Activated CD4-positive, alpha-beta T cell treated with anti-CD3 and anti-CD28 coated beads, Interleukin-2, amount 50 U/mL, for 16 hours (primary cell): Measurements from ENCODE around the gene OXSR1.
"Not testable (repeated sequence)": the region's sequence is repeated elsewhere in the genome, so short reads cannot be mapped to it uniquely, and the experiment has no call there.

Experiments
- DNase-seq: peaks from one replicate; pipeline ENCODE4 v3.0.0-alpha.2; 2020

Gene OXSR1

GRCh38 chr3:38276081-38276916 lies 111.0 kb downstream of the OXSR1 start:
- no peak for DNase-seq

DNA sequence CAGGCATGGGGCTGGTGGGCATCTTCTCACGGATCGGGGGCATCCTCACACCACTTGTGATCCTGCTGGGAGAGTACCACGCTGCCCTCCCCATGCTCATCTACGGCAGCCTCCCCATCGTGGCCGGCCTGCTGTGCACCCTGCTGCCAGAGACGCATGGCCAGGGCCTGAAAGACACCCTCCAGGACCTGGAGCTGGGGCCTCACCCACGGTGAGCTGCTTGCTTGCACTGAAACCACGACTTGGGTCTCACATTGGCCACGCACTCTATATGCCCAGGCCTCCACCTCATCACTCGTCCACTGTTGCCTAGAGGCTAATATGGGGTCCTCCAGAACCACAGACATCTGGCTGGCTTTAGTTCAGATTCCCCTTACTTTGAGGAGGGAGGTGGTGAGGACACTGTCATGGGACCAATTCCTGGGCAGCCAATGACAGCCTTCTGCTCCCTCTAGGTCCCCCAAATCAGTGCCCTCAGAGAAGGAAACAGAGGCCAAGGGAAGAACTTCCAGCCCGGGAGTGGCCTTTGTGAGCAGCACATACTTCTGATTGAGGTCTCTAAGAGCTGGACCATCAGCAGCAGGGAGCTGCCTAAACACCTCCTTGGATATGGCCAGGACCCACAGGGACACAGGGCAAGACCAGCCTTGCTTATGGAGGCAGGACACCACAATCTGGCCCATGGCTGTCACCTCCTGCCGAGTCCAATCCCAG lies 111.7 kb downstream of the OXSR1 start:
- DNase-seq = no peak

GRCh38 chr3:38278841-38279240 lies 113.5 kb downstream of the OXSR1 start:
- no peak for DNase-seq

DNA sequence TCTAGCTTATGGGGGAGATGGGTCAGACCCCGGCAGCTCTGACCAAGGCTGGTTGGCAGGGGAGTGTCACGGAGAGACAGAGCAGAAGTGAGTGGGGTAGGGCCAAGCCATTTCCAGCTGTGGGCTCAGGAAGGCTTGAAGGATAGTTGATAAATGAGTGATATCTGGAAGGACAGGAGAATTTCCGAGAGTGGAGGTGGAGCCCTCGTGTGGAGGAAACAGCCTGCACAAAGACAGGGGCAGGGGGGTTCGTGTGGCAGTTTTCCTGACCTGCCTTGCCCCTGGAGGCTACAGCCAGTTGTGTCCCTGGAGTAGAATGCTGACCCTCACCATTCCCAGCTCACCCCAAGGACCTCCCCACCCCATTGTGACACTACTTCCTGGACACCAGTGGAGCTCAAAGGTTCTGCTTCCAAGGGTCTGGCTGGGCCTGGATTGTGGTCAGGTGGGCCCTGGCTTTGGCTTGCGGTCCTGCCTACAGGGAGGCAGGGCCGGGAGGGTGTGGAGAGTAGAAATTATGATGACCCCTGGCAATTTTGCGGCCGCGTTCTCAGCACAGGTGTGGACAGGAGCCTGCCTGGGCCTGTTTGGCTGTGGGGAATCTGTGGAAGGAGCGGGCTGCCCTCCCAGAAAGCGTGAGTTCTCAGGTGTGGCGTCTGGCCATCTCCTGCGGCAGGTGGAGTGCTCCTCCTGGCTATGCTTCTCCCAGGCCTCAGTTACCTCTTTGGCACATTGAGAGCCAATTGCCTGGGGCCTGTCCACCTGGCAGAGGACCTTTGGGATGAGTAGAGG lies 116.8 kb downstream of the OXSR1 start, which contains the start of gene SLC22A14:
TSS of gene SLC22A14 (plus strand) at position 400 of the 792 bp plus-strand sequence. CDS start 23,733 bp downstream, outside the sequence.
- DNase-seq = no peak

GRCh38 chr3:38283810-38284755 lies 118.7 kb downstream of the OXSR1 start:
- no peak for DNase-seq

GRCh38 chr3:38284756-38285150 lies 119.4 kb downstream of the OXSR1 start:
- DNase-seq = no peak

- not testable (repeated sequence) for DNase-seq
Measured at GRCh38 chr3:38289286-38290217, 124.2 kb downstream of the OXSR1 start.

DNA sequence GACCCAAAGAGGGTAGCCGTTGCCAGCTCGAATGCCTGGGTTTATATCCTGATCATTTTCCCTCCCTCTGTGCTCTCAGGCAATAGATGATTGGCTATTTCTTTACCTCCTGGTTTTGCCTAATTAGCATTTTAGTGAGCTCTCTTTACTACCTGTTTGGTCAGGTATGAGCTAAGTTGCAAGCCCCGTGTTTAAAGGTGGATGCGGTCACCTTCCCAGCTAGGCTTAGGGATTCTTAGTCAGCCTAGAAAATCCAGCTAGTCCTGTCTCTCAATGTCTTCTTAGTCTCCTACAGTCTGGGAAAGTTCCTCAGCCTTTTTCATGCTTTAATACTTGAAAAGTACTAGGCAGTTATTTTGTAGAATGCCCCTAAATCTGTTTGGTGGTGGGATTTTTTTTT lies 131.7 kb downstream of the OXSR1 start:
- DNase-seq = not testable (repeated sequence)

GRCh38 chr3:38297537-38297936 lies 132.2 kb downstream of the OXSR1 start:
- no peak for DNase-seq

- DNase-seq = no peak
Measured at GRCh38 chr3:38297947-38298711, 132.8 kb downstream of the OXSR1 start.
